Naive thymus-derived CD4-positive, alpha-beta T cell (primary cell): ENCODE measurements around the gene ULK4. TPM values are rescaled to one million over a fixed set of nuclear protein-coding genes. Genes with fewer than 3 reads are reported as not detected.
"Not testable (repeated sequence)": the region's sequence is repeated elsewhere in the genome, so short reads cannot be mapped to it uniquely, and the experiment has no call there.

Experiments used
- ATAC-seq: fragments of 150-1000 bp; cut with Tn5 transposase; 2 replicates; pipeline ENCODE4 v1.10.0; 2021; ENCODE audit warnings: mild to moderate bottlenecking, moderate library complexity
- CTCF ChIA-PET: fragments of 350-600 bp; sonication (Branson Sonifier 250); formaldehyde crosslinking; loops from one replicate; lab custom pipeline; 2021; ENCODE audit warnings: antibody characterized with exemption; lab: Charles Lee
- POLR2A ChIA-PET: fragments of 350-600 bp; sonication (Branson Sonifier 250); formaldehyde crosslinking; loops from one replicate; lab custom pipeline; 2021; ENCODE audit warnings: antibody characterized with exemption, inconsistent platforms; lab: Charles Lee
- DNase-seq, 9 donors: peaks; one replicate each; pipeline versions ENCODE4 v3.0.0 to v3.0.0-alpha.2; 2020 to 2022; ENCODE audit warnings: mixed read lengths in 1 of 9
- H3K27ac ChIP-seq: one replicate; pipeline ENCODE4 v1.7.0; 2013; ENCODE audit warnings: mild to moderate bottlenecking, low read depth, low read length, moderate library complexity
- H3K27me3 ChIP-seq, 2 donors: one replicate each; pipeline ENCODE4 v1.7.0; 2013; ENCODE audit warnings: low read length in 2 of 2, mild to moderate bottlenecking in 2 of 2, moderate library complexity in 2 of 2; ENCODE audit not compliant: control insufficient read depth in 2 of 2, insufficient read depth in 2 of 2
- H3K36me3 ChIP-seq, 3 experiments: 1 replicate in 2 of 3; 2 replicates in 1 of 3; pipeline ENCODE4 v1.7.0; 2013; ENCODE audit warnings: low read length in 3 of 3, mild to moderate bottlenecking in 3 of 3, moderate library complexity in 1 of 3; ENCODE audit not compliant: insufficient read depth in 3 of 3, control insufficient read depth in 2 of 3
- H3K4me1 ChIP-seq, 2 donors: one replicate each; pipeline ENCODE4 v1.7.0; 2013; ENCODE audit warnings: low read length in 2 of 2, mild to moderate bottlenecking in 2 of 2, moderate library complexity in 1 of 2; ENCODE audit not compliant: control insufficient read depth in 2 of 2, insufficient read depth in 2 of 2
- H3K4me3 ChIP-seq: 2 replicates; pipeline ENCODE4 v1.7.0; 2013; ENCODE audit warnings: mild to moderate bottlenecking, low read length
- H3K9me3 ChIP-seq, 3 experiments: 1 replicate in 2 of 3; 2 replicates in 1 of 3; pipeline ENCODE4 v1.7.0; 2013; ENCODE audit warnings: low read length in 3 of 3; ENCODE audit not compliant: control insufficient read depth in 2 of 3
- H3K27ac Mint-ChIP-seq, 9 donors: one replicate each; pipeline ENCODE4 v1.8.0; 2020 to 2022; ENCODE audit warnings: mixed read lengths in 9 of 9, mild to moderate bottlenecking in 8 of 9, moderate library complexity in 5 of 9, inconsistent platforms in 2 of 9
- H3K27me3 Mint-ChIP-seq, 5 donors: one replicate each; pipeline ENCODE4 v1.8.0; 2021 to 2022; ENCODE audit warnings: mixed read lengths in 5 of 5, mild to moderate bottlenecking in 1 of 5
- H3K36me3 Mint-ChIP-seq, 5 donors: one replicate each; pipeline ENCODE4 v1.8.0; 2020 to 2022; ENCODE audit warnings: mixed read lengths in 5 of 5, mild to moderate bottlenecking in 3 of 5, inconsistent platforms in 1 of 5
- H3K4me1 Mint-ChIP-seq, 7 donors: one replicate each; pipeline ENCODE4 v1.8.0; 2020 to 2022; ENCODE audit warnings: mixed read lengths in 7 of 7, mild to moderate bottlenecking in 3 of 7, inconsistent platforms in 1 of 7
- H3K4me3 Mint-ChIP-seq, 10 donors: one replicate each; pipeline ENCODE4 v1.8.0; 2020 to 2022; ENCODE audit warnings: mild to moderate bottlenecking in 10 of 10, mixed read lengths in 10 of 10, moderate library complexity in 6 of 10, inconsistent platforms in 2 of 10
- H3K9me3 Mint-ChIP-seq, 11 donors: one replicate each; pipeline ENCODE4 v1.8.0; 2020 to 2022; ENCODE audit warnings: mixed read lengths in 11 of 11, mild to moderate bottlenecking in 4 of 11, inconsistent platforms in 1 of 11, moderate library complexity in 1 of 11
- intact Hi-C, 2 donors: fragments of 100-400 bp; cut with micrococcal nuclease; formaldehyde crosslinking; loops; one replicate each; pipeline ENCODE4 v1.15.1; 2023
- polyA plus RNA-seq, 2 donors: library from polyadenylated mRNA; unstranded; fragments of 300-500 nt; fragmentation: Illumina TruSeq; gene quantifications; one replicate each; pipeline ENCODE4 v1.2.3, GENCODE V29; 2021
- total RNA-seq, 6 experiments: library from RNA in 5 of 6; stranded (reverse) in 5 of 6; gene quantifications; 1 replicate in 5 of 6; 2 replicates in 1 of 6; pipeline ENCODE4 v1.2.3 and lab custom pipeline; 2021 to 2026

Gene ULK4
- total and polyA plus RNA-seq, 7 experiments from 2014 or later = 6.6 to 22.3 (median 18.9) TPM

DNA sequence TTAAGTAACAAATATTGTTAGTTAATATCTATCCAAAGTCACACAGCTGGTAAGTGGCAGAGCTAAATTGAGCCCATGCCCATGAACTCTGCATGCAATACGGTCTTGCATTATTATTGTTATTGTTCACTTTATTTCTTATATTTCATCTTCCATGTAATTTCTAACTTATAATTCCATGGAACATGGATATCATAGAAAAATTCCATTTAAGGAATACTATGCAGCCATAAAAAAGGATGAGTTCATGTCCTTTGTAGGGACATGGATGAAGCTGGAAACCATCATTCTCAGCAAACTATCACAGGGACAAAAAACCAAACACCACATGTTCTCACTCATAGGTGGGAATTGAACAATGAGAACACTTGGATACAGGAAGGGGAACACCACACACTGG, 508.3 kb downstream of the ULK4 start:
- H3K27ac Mint-ChIP-seq, DNase-seq, H3K4me3 Mint-ChIP-seq, H3K4me1 Mint-ChIP-seq, ATAC-seq, H3K9me3 Mint-ChIP-seq, POLR2A ChIA-PET, intact Hi-C loops, H3K9me3 ChIP-seq, H3K27me3 Mint-ChIP-seq, H3K27ac ChIP-seq, H3K4me1 ChIP-seq, H3K36me3 ChIP-seq, H3K4me3 ChIP-seq, H3K27me3 ChIP-seq: not testable (repeated sequence)
- H3K36me3 Mint-ChIP-seq = peaks cover 0 to 47% (median 26%) of the 10 kb centered on the region in 5 donors
- CTCF ChIA-PET = interaction anchor here (1.2 kb wide), 1 partner anchor 869 kb away, joined by 3 read pairs; no protein-coding TSS in a partner anchor

DNA sequence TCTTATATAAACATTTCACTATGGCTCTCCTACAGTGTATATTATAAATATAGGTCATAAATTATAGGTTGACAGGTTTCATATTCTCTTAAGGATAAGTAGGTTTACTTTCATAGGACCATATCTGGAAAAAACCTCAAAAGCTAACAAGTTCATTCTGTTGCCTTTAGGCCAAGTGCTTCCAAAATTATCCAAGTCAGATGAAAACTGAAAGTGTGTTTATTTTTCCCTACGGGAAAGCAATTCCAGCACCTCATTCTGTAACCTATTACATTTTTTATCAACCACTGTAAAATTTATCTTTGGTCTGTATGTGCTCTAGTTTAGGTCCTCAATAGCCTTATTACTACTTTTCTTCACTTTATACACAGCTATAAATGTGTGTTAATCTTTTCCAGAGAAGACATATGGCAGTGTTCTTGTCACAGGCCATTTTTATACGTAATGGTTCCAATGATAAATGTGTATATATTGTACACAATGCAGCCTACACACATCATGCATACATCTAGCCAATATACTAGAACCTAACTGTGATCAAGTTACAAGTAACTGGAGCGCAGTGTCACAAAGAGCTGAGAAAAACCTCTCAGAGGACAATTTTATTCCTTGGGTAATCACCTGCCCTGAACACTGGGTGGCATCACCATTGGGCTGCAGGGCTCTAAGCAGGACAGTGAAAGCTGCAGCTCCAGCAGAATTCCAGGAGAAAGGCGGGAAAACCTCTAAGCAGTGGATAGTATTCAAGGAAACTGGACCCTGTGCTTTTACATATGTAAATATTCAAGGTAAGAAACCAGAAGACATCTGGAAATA, 511.3 kb downstream of the ULK4 start:
- intact Hi-C loops = no loop called here
- ATAC-seq (no peak), DNase-seq (no peak)
- Mint-ChIP-seq H3K4me3 (no peak overlapping the region), H3K27me3 (no peaks in the 10 kb centered on the region), H3K36me3 (peaks cover 0 to 52% (median 39%) of the 10 kb centered on the region in 5 donors), H3K27ac (no peak overlapping the region), H3K9me3 (peaks cover 0 to 11% (median 4%) of the 10 kb centered on the region in 11 donors), H3K4me1 (peaks cover 0 to 1% (median 0%) of the 10 kb centered on the region in 7 donors)
- H3K27me3 ChIP-seq = no peaks in the 10 kb centered on the region
- no peaks in the 10 kb centered on the region for H3K4me1 ChIP-seq
- ChIA-PET CTCF (no interaction called here), POLR2A (no interaction called here)
- peaks cover 0 to 4% (median 0%) of the 10 kb centered on the region in 3 experiments for H3K36me3 ChIP-seq
- no peak overlapping the region for H3K4me3 ChIP-seq
- no peaks in the 10 kb centered on the region for H3K9me3 ChIP-seq
- H3K27ac ChIP-seq = no peak overlapping the region

DNA sequence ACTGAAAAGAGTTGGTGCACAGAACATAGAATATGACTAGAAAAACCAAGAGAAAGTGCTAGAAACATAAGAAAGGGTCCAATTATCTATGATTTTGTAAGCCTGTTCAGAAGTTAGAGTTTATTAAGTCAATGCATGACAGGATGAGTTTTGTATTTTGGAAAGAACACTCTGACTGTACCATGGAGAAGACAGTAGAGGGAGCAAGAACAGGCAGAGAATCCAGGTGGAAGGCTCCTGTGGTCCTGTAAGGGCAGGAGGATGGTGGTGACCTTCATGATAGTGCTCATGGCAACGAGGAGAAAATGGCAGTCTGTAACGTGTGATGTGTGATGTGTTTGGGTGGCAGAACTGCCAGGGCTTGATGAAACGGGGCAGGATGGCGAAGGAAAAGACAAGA, 513.5 kb downstream of the ULK4 start:
- Histone ChIP-seq H3K36me3 (peaks cover 0 to 4% (median 0%) of the 10 kb centered on the region in 3 experiments), H3K27ac (no peak overlapping the region), H3K4me3 (no peak overlapping the region), H3K4me1 (no peaks in the 10 kb centered on the region), H3K27me3 (no peaks in the 10 kb centered on the region), H3K9me3 (no peaks in the 10 kb centered on the region)
- Mint-ChIP-seq H3K27ac (no peak overlapping the region), H3K36me3 (peaks cover 0 to 38% (median 33%) of the 10 kb centered on the region in 5 donors), H3K4me1 (peaks cover 0 to 1% (median 0%) of the 10 kb centered on the region in 7 donors), H3K27me3 (no peaks in the 10 kb centered on the region), H3K4me3 (no peak overlapping the region), H3K9me3 (peaks cover 0 to 9% (median 4%) of the 10 kb centered on the region in 11 donors)
- DNase-seq = no peak
- CTCF ChIA-PET = no interaction called here
- POLR2A ChIA-PET = no interaction called here
- intact Hi-C loops = no loop called here
- ATAC-seq = no peak

DNA sequence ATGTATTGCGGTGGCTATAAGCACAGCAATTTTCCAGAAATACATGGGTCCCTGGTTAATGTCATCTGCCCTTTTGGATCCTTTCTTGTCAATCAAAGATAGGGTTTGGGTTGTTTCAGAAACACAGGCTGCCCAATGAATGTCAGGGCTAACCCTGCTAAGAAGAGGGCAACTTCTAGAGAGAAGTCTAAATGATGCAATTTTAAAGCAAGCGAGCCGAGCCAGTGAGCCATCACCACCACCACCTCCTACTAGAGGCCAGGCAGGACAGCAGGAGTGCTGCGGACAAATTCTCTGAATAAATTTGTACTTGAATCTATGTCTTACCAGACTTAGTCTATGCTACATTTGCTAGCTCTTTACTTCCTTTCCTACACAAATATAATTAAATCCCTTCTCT, 514.2 kb downstream of the ULK4 start:
- no peak overlapping the region for H3K4me3 ChIP-seq
- H3K9me3 Mint-ChIP-seq = peaks cover 0 to 9% (median 4%) of the 10 kb centered on the region in 11 donors

DNA sequence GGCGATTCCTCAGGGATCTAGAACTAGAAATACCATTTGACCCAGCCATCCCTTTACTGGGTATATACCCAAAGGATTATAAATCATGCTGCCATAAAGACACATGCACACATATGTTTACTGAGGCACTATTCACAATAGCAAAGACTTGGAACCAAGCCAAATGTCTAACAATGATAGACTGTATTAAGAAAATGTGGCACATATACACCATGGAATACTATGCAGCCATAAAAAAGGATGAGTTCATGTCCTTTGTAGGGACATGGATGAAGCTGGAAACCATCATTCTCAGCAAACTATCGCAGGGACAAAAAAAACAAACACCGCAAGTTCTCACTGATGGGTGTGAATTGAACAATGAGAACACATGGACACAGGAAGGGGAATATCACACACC, 515.6 kb downstream of the ULK4 start:
- H3K9me3 ChIP-seq, H3K4me1 Mint-ChIP-seq, intact Hi-C loops, DNase-seq, H3K27me3 ChIP-seq, POLR2A ChIA-PET, H3K27ac Mint-ChIP-seq, H3K27ac ChIP-seq, H3K4me1 ChIP-seq, CTCF ChIA-PET, H3K4me3 ChIP-seq, ATAC-seq, H3K36me3 ChIP-seq, H3K4me3 Mint-ChIP-seq, H3K27me3 Mint-ChIP-seq: not testable (repeated sequence)
- Mint-ChIP-seq H3K9me3 (peaks cover 1 to 12% (median 6%) of the 10 kb centered on the region in 11 donors), H3K36me3 (peaks cover 0 to 39% (median 29%) of the 10 kb centered on the region in 5 donors)

More for the DNA sequence above, 514.2 kb downstream of the ULK4 start:
- Mint-ChIP-seq H3K27ac (no peak overlapping the region), H3K4me3 (no peak overlapping the region), H3K4me1 (peaks cover 0 to 1% (median 0%) of the 10 kb centered on the region in 7 donors), H3K27me3 (no peaks in the 10 kb centered on the region), H3K36me3 (peaks cover 0 to 37% (median 32%) of the 10 kb centered on the region in 5 donors)
- CTCF ChIA-PET = no interaction called here
- Histone ChIP-seq H3K27ac (no peak overlapping the region), H3K36me3 (no peaks in the 10 kb centered on the region), H3K9me3 (no peaks in the 10 kb centered on the region), H3K27me3 (no peaks in the 10 kb centered on the region), H3K4me1 (no peaks in the 10 kb centered on the region)
- POLR2A ChIA-PET = no interaction called here
- intact Hi-C loops = no loop called here
- ATAC-seq = no peak
- no peak for DNase-seq

DNA sequence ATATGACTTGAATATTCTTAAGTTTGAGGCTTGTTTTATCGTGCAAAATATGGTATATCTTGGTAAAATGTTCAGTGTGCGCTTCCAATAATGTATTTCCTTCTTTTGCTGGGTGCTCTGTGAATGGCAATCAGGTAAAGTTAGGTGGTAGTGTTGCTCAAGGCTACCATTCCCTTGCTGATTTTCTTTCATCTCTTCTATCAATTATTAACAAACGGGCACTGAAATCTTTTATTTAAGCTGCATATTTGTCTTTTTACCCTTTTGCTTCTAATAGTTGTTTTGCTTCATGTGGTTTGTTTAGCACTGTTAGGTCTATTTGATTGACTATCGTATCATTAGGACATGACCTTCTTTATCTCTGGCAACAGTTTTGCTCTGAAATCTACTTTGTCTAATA, 520.3 kb downstream of the ULK4 start:
- no peak for DNase-seq
- intact Hi-C loops = no loop called here
- Mint-ChIP-seq H3K27ac (no peak overlapping the region), H3K36me3 (peaks cover 0 to 27% (median 15%) of the 10 kb centered on the region in 5 donors), H3K9me3 (peaks cover 0 to 23% (median 7%) of the 10 kb centered on the region in 11 donors), H3K27me3 (peaks cover 0 to 2% (median 0%) of the 10 kb centered on the region in 5 donors), H3K4me3 (no peak overlapping the region), H3K4me1 (no peaks in the 10 kb centered on the region)
- ATAC-seq = no peak
- no peak overlapping the region for H3K27ac ChIP-seq
- no peaks in the 10 kb centered on the region for H3K4me1 ChIP-seq
- CTCF ChIA-PET = no interaction called here
- H3K27me3 ChIP-seq = no peaks in the 10 kb centered on the region
- H3K4me3 ChIP-seq = no peak overlapping the region
- POLR2A ChIA-PET = no interaction called here
- H3K36me3 ChIP-seq = no peaks in the 10 kb centered on the region
- H3K9me3 ChIP-seq = no peaks in the 10 kb centered on the region
